OCI-LY3 (cell line): ENCODE measurements around the gene RC3H1.
"Not testable (repeated sequence)": the region's sequence is repeated elsewhere in the genome, so short reads cannot be mapped to it uniquely, and the experiment has no call there.

Source experiments
- H2AFZ ChIP-seq: fragments of 200-600, 300-600 bp; shearing (Covaris generic); 2 replicates; pipeline ENCODE4 v1.6.0; 2014; ENCODE audit warnings: antibody characterized with exemption, low read depth, low read length
- H3K27ac ChIP-seq: fragments of 200-600, 300-600 bp; sonication (generic); 2 replicates; pipeline ENCODE4 v1.5.1; 2014; ENCODE audit warnings: mild to moderate bottlenecking, low read length, moderate library complexity, mixed read lengths
- H3K27me3 ChIP-seq: fragments of 200-600, 300-600 bp; sonication (generic); 2 replicates; pipeline ENCODE4 v1.6.1; 2014; ENCODE audit warnings: low read depth, low read length, mixed read lengths
- H3K36me3 ChIP-seq: fragments of 200-600, 300-600 bp; sonication (generic); replicated peaks from 2 replicates; pipeline ENCODE3; 2014; ENCODE audit warnings: low read depth, low read length, mixed read lengths
- H3K4me1 ChIP-seq: fragments of 300-600, 200-600 bp; sonication (generic); 2 replicates; pipeline ENCODE4 v1.6.1; 2014; ENCODE audit warnings: low read length, mixed read lengths
- H3K4me2 ChIP-seq: fragments of 200-600, 300-600 bp; sonication (generic); 2 replicates; pipeline ENCODE4 v1.6.1; 2014; ENCODE audit warnings: low read length, mixed read lengths
- H3K4me3 ChIP-seq: fragments of 300-600, 200-600 bp; sonication (generic); 2 replicates; pipeline ENCODE4 v1.5.1; 2014; ENCODE audit warnings: antibody characterized with exemption, mild to moderate bottlenecking, low read length, moderate library complexity
- H3K79me2 ChIP-seq: fragments of 300-600, 200-600 bp; shearing (Covaris generic); 2 replicates; pipeline ENCODE4 v1.6.1; 2014; ENCODE audit warnings: mild to moderate bottlenecking, low read length, mixed read lengths
- H3K9ac ChIP-seq: fragments of 300-600, 200-600 bp; shearing (Covaris generic); 2 replicates; pipeline ENCODE4 v1.6.0; 2014; ENCODE audit warnings: mild to moderate bottlenecking, low read length, moderate library complexity
- H3K9me3 ChIP-seq: fragments of 200-600, 300-600 bp; shearing (Covaris generic); 2 replicates; pipeline ENCODE4 v1.6.1; 2014; ENCODE audit warnings: low read length, mixed read lengths; ENCODE audit not compliant: insufficient read depth
- H4K20me1 ChIP-seq: fragments of 200-600, 300-600 bp; sonication (generic); 2 replicates; pipeline ENCODE4 v1.6.1; 2016; ENCODE audit warnings: low read length, mixed read lengths; ENCODE audit not compliant: insufficient read depth
- EZH2phosphoT487 ChIP-seq: fragments of 200-600 bp; shearing (Covaris generic); IDR thresholded peaks from 2 replicates; pipeline ENCODE4 v1.6.1; 2018; ENCODE audit warnings: antibody characterized with exemption, mixed run types, low read depth
- TF ChIP-seq, protein P1 (sequence below): fragments of 200-600, 300-600 bp; sonication (generic); IDR thresholded peaks from 2 replicates; pipeline ENCODE4 v1.5.1; 2014; ENCODE audit warnings: antibody characterized with exemption, low read length, low read depth

The RC3H1 gene

DNA sequence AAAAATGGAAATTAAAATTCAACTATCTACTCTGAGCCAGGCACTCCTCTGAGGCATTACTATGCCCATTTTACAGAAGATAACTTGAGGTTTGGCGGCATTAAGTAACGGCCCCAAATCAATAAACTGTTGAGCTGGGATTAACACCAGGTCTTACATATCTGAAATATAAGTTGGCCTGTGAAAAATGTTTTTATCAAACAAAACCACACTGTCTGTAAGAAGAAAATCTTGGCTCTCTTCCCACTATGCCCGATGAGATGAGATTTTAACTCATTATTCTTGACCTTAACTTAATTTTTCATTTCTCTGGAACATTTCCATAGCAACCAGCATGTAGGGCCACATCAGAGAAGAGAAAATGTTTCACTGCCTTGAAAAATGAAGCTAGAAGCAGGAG, 21.8 kb downstream of the RC3H1 start:
- Histone ChIP-seq H3K4me2 (no peak overlapping the region), H4K20me1 (peaks cover 83% of the 10 kb centered on the region), H3K27ac (no peak overlapping the region), H3K4me3 (no peak overlapping the region), H3K79me2 (peaks cover 91% of the 10 kb centered on the region), H3K27me3 (no peaks in the 10 kb centered on the region), H3K4me1 (peaks cover 26% of the 10 kb centered on the region), H3K9me3 (no peaks in the 10 kb centered on the region), H2AFZ (no peak overlapping the region), H3K36me3 (peaks cover 3% of the 10 kb centered on the region), H3K9ac (no peak overlapping the region)
- TF ChIP-seq, protein P1, sequence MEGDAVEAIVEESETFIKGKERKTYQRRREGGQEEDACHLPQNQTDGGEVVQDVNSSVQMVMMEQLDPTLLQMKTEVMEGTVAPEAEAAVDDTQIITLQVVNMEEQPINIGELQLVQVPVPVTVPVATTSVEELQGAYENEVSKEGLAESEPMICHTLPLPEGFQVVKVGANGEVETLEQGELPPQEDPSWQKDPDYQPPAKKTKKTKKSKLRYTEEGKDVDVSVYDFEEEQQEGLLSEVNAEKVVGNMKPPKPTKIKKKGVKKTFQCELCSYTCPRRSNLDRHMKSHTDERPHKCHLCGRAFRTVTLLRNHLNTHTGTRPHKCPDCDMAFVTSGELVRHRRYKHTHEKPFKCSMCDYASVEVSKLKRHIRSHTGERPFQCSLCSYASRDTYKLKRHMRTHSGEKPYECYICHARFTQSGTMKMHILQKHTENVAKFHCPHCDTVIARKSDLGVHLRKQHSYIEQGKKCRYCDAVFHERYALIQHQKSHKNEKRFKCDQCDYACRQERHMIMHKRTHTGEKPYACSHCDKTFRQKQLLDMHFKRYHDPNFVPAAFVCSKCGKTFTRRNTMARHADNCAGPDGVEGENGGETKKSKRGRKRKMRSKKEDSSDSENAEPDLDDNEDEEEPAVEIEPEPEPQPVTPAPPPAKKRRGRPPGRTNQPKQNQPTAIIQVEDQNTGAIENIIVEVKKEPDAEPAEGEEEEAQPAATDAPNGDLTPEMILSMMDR = no peak
- no peak for TF ChIP-seq EZH2phosphoT487

- H3K27ac ChIP-seq = no peak overlapping the region
- peaks cover 18% of the 10 kb centered on the region for H3K4me1 ChIP-seq
- no peaks in the 10 kb centered on the region for H3K27me3 ChIP-seq
- peaks cover 81% of the 10 kb centered on the region for H3K79me2 ChIP-seq
- peaks cover 6% of the 10 kb centered on the region for H3K36me3 ChIP-seq
- peaks cover 61% of the 10 kb centered on the region for H4K20me1 ChIP-seq
- no peak for TF ChIP-seq EZH2phosphoT487
- TF ChIP-seq, protein P1 = no peak
- H2AFZ ChIP-seq = no peak overlapping the region
- H3K9me3 ChIP-seq = no peaks in the 10 kb centered on the region
- no peak overlapping the region for H3K4me2 ChIP-seq
- H3K9ac ChIP-seq = no peak overlapping the region
- no peak overlapping the region for H3K4me3 ChIP-seq
These were observed 24.4 kb downstream of the RC3H1 start for GRCh38 chr1:173997791-173998190.

DNA sequence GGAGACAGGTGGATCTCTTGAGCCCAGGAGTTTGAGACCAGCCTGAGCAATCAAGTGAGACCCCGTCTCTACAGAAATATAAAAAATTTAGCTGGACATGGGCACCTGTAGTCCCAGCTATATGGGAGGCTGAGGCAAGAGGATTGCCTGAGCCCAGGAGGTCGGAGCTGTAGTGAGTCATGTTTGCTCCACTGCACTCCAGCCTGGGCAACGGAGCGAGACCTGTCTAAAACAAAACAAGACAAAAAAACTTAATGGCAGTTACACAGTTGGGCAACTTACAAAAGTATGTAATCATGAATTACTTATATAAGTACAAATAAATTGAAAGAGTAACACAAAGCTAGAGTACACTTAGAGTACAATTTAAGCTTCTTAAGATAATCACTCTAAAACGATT, 25.2 kb downstream of the RC3H1 start:
- Histone ChIP-seq H3K4me2 (no peak overlapping the region), H4K20me1 (peaks cover 54% of the 10 kb centered on the region), H2AFZ (no peak overlapping the region), H3K36me3 (peaks cover 13% of the 10 kb centered on the region), H3K79me2 (peaks cover 75% of the 10 kb centered on the region), H3K4me3 (no peak overlapping the region), H3K27ac (no peak overlapping the region), H3K9me3 (no peaks in the 10 kb centered on the region), H3K4me1 (peaks cover 15% of the 10 kb centered on the region), H3K9ac (no peak overlapping the region), H3K27me3 (no peaks in the 10 kb centered on the region)
- TF ChIP-seq, protein P1 = no peak
- TF ChIP-seq EZH2phosphoT487 = no peak

GRCh38 chr1:173995475-173995874, 26.7 kb downstream of the RC3H1 start:
- Histone ChIP-seq H3K4me2 (no peak overlapping the region), H2AFZ (no peak overlapping the region), H3K9me3 (no peaks in the 10 kb centered on the region), H3K27me3 (no peaks in the 10 kb centered on the region), H3K4me1 (peaks cover 8% of the 10 kb centered on the region), H3K9ac (no peak overlapping the region), H4K20me1 (peaks cover 39% of the 10 kb centered on the region), H3K27ac (no peak overlapping the region), H3K4me3 (no peak overlapping the region), H3K79me2 (peaks cover 65% of the 10 kb centered on the region), H3K36me3 (peaks cover 20% of the 10 kb centered on the region)
- TF ChIP-seq EZH2phosphoT487 = no peak
- TF ChIP-seq, protein P1 = no peak

GRCh38 chr1:173993948-173994347, 28.2 kb downstream of the RC3H1 start:
- peaks cover 50% of the 10 kb centered on the region for H3K79me2 ChIP-seq
- H2AFZ ChIP-seq, H3K4me1 ChIP-seq, H3K4me2 ChIP-seq, H3K27me3 ChIP-seq, H3K4me3 ChIP-seq, H3K9me3 ChIP-seq, H3K9ac ChIP-seq, H3K27ac ChIP-seq: not testable (repeated sequence)
- H4K20me1 ChIP-seq = peaks cover 29% of the 10 kb centered on the region
- H3K36me3 ChIP-seq = peaks cover 20% of the 10 kb centered on the region
